CD4-positive, alpha-beta T cell treated with Interleukin-2 at 100 ng/mL for 4 hours (primary cell): ENCODE measurements around the gene XYLT1.

Source experiments
- DNase-seq: peaks from one replicate; pipeline ENCODE4 v3.0.0-alpha.2; 2020; ENCODE audit warnings: low spot score

The XYLT1 gene

DNA sequence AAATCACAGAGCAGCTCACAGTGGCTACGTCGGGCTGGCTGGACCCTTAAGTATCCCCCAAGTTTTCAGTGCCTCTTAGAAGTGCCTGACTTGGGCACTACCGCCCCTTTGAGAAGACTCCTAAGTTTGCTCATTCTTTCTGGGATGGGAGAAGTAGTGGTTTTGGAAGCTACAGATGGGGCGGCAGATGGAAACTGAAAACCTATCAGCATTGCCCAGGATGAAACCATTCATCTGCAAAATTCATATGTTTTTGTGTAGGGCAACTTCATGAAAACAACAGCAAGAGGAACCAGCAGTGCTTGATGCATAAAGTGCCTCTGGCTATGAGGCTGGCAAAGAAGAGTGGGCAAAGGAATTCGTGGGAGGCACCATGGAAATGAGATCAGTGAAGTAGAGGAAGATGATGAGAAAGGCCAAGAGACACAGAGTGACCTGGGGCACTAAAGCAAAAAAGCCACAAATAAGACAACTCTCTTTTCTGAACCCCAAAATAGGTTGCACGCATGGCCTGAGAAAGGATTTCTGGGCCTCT lies 277.1 kb downstream of the XYLT1 start:
- DNase-seq: no peak

GRCh38 chr16:17184026-17184425 lies 286.7 kb downstream of the XYLT1 start:
- DNase-seq: no peak

DNA sequence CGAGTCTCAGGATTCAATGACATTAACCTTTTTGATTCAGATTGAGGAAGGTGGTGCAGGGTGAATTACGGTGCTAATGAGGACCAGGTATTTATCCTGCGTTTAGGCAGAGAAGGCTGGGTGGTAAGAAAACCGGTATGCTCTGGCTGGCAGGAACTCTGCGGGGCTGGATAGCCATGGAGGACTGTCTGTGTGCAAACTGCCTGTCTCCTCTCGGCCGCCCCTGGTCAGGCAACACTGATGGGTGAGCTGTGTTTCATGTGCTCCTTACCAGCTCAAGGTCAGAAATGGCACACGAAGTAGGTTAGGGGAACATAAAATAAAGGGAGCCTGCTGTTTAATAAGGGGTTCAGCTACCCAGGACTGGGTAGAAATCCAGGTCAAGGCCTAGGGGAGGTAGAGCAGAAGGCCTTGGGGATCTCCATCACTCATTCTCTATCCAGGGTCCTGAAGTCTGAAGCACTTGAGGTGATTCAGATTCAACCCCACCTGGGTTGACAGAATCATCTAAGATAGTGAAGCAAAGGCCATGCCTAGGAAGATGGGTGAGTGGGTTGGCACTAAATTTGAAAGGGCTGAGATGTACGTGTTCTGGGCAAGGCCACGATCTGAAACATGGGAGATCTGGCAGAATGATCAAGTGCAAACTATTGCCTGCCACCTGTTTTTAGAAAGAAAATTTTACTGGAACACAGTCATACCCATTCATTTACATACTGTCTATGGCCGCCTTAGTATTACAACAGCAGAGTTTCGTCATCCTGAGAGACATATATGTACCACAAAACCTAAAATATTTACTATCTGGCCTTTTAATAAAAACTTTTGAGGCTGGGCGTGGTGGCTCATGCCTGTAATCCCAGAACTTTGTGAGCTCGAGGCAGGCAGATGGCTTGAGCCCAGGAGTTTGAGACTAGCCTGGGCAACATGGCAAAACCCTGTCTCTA lies 292.5 kb downstream of the XYLT1 start:
- no peak for DNase-seq

DNA sequence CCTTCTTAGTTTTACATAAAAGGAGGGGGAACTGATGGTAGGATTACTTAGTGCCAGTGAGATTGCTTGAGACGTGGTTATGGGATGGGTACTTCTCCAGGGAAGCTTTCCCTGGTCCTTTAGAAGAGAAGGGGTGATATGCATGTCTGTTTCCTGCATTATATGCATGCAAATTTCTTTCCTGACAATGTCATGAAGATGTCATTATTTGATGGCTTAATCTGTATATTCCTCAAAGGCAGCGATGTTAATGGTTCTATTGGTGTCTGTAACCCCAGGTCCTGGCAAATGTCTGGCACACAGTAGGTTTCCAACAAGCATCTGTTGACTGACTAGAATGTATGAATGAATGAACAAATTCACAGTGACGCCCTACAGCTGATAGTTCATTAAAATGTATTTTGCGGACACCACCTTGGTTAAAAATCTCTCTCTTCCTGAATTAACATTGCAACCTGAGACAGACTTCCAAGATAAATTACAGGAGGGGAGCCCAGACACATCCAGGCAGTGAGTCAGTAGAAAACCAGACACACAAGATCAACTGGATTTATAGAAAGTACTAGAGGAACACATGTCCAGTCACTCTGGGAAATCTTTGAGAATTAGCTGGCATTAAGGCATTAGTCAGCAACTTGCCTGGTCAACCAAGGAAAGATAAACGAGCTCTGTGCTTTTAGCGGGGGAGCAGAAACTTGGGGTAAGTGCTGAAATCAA lies 293.4 kb downstream of the XYLT1 start:
- no peak for DNase-seq

- DNase-seq: no peak
These were observed 294.6 kb downstream of the XYLT1 start for GRCh38 chr16:17176199-17176598.

GRCh38 chr16:17173281-17173680 lies 297.5 kb downstream of the XYLT1 start:
- no peak for DNase-seq

- no peak for DNase-seq
These were observed 299.3 kb downstream of the XYLT1 start for GRCh38 chr16:17171250-17172143.

GRCh38 chr16:17170435-17170834 lies 300.3 kb downstream of the XYLT1 start:
- no peak for DNase-seq

DNA sequence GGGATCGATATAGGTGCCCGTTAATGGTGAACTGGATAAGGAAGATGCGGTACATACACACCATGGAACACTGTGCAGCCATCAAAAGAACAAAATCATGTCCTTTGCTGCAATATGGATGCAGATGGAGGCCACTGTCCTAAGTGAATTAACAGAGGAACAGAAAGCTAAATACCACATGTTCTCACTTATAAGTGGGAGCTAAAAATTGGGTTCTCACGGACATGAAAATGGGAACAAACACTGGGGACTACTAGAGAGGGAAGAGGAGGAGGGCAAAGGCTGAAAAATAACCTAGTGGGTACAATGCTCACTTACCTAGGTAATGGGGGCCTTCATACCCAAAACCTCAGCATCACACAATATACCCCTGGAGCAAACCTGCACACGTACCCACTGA lies 302.6 kb downstream of the XYLT1 start:
- no peak for DNase-seq

- DNase-seq: no peak
These were observed 304.7 kb downstream of the XYLT1 start for GRCh38 chr16:17166095-17166494.

DNA sequence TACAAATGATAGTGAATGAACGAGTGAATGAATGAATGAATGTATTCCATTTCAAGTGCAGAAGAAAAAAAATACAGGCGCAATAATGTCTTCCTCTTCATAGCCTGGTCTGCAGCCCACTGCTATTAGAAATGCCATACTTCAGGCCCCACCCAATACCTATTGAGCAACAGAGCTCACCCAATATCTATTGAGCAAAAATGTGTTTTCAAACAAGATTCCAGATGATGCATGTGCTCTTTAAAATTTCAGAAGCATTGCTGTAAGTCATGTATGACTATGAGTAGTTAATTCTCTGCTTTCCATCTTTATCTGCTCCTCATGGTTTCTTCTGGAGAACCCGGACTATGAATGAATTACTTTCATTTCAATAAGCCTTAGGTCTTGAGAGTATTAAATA lies 308.2 kb downstream of the XYLT1 start:
- DNase-seq: no peak

DNA sequence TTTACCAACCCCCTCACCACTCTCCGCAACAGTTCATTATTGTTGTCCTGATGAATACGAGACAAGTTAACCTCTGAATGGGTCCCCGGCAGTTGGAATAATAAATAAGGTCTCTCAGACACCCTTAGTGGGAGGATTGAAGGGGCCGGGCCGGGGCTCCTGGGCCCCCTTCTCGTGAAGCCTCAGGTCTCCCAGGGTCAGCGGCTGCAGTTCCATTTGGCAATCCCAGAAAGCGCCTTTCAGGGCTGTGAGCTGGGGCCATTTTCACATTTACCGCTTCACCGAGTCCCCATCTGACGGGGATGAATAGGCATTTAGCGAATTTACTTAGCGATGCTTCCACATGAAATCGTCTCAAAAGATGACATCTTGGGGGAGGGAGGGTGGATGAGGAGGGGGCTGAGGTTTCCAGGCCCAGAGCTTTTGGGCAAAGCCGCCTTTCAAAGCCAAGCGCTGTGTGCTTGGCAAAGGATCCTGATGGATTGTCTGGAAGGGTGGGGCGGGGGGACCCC lies 309.8 kb downstream of the XYLT1 start:
- no peak for DNase-seq

DNA sequence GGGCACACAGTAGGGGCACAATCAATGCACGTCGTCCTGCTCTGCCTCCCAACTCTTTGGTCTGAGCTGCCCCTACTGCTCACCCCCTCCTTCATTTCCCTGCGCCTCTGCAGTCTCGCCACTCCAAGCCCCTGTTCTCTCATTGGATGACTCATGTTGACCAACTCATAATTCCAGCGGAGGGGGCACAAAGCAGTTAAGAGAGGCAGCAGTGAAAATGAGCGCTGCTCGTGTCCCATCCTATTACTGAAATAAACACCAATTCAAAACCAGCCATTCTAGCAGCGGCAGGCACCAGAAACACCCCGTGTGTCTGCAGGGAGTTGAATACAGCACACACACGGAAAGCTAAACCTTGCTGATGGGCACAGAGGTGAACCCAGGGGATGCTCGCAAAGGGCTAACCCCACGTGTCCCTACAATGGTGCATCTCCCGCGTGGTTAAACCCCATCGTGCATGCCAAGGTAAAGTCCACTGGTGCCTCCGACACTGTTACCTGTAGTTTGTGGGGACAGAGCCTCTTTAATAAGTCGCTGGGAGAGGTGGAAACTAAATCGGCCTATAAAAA lies 310.4 kb downstream of the XYLT1 start:
- no peak for DNase-seq

GRCh38 chr16:17159617-17160016 lies 311.1 kb downstream of the XYLT1 start:
- no peak for DNase-seq

DNA sequence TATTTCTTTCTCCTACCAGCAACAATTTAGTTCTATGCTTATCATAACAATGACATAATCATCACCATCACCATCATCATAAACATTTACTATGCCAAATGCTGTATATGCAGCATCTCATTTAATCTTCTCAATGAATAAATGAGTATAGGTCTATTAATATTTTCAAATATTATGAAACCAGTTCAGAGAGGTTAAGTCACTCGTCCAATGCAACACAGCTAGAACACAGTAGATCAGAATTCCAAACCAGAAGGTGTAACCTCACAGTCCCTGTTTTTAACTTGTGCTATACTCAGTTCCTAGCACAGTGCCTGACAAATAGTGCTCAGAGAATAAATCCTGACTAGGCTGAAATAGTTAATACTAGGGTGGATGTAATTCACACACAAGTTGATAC lies 314.8 kb downstream of the XYLT1 start:
- no peak for DNase-seq

- no peak for DNase-seq
These were observed 315.3 kb downstream of the XYLT1 start for GRCh38 chr16:17155485-17155884.

- DNase-seq: no peak
These were observed 315.8 kb downstream of the XYLT1 start for GRCh38 chr16:17154981-17155380.

DNA sequence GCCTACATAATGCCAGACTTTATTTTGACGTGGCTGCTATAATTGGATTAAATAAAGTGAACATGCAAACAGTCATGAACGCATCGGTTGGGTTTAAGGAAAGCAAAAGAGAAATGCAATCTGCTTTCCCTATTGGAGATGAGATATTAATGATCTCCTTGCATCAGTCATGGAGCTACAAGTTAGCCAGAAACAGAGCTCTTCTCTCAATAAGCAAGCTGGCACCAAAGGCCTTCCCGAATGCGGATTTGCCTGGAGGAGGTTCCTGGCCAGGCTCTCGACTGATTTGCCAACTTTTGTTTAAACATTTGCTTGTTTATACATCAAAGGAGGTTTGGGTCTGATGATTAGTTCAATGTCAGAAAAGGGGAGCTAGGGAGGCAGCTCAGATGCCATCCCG lies 318.4 kb downstream of the XYLT1 start:
- no peak for DNase-seq

DNA sequence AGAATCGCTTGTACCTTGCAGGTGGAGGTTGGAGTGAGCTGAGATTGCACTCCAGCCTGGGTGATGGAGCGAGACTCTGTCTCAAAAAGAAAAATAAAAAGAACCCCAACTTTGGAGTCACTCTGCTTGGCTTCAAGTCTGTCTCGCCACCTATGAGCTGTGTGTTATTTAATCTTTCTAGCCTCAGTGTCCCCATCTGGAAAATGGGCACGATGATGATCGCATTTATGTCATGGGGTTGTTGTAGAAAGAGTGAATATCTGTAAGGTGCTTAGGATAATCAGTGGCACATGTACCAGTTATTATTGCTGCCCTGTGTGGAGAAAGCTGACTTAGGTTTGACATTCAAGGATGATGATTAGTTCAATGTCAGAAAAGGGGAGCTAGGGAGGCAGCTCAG lies 319.4 kb downstream of the XYLT1 start:
- no peak for DNase-seq

- DNase-seq: no peak
These were observed 320.8 kb downstream of the XYLT1 start for GRCh38 chr16:17149904-17150483.

GRCh38 chr16:17147942-17148341 lies 322.8 kb downstream of the XYLT1 start:
- no peak for DNase-seq
